NCI-H2227 treated with DMSO at 0.1 percent for 48 hours (cell line): ENCODE data around the gene ITK.

Experiments used
- DNase-seq: peaks from one replicate; lab custom pipeline; 2025; lab: John Stamatoyannopoulos, UW

The ITK gene

GRCh38 chr5:157248821-157249470, 68.3 kb downstream of the ITK start:
- DNase-seq, result no peak

- no peak for DNase-seq
These were observed 72.2 kb downstream of the ITK start for GRCh38 chr5:157252711-157253465.

GRCh38 chr5:157253547-157253946, 72.9 kb downstream of the ITK start:
- peak; percentile 4 for DNase-seq

- no peak for DNase-seq
These were observed 77.8 kb downstream of the ITK start for GRCh38 chr5:157258450-157258849.

- DNase-seq, result no peak
These were observed 79.1 kb downstream of the ITK start for GRCh38 chr5:157259699-157260098.

GRCh38 chr5:157263496-157264090, 83.0 kb downstream of the ITK start:
- DNase-seq, result no peak

GRCh38 chr5:157265714-157266285, 85.2 kb downstream of the ITK start, which contains the start of gene CYFIP2:
TSS of gene CYFIP2 (plus strand) at chr5:157266123. CDS start at chr5:157285362, 19,239 bp downstream.
- peak; percentile 7 for DNase-seq

GRCh38 chr5:157266286-157267007, 85.8 kb downstream of the ITK start:
- DNase-seq, result peak; percentile 12

GRCh38 chr5:157267025-157267424, 86.4 kb downstream of the ITK start:
- no peak for DNase-seq

GRCh38 chr5:157267761-157268480, 87.3 kb downstream of the ITK start:
- no peak for DNase-seq

- no peak for DNase-seq
These were observed 88.6 kb downstream of the ITK start for GRCh38 chr5:157269165-157269671.

GRCh38 chr5:157269761-157270272, 89.2 kb downstream of the ITK start:
- DNase-seq, result no peak

- no peak for DNase-seq
These were observed 90.1 kb downstream of the ITK start for GRCh38 chr5:157270771-157271170.

- no peak for DNase-seq
These were observed 91.2 kb downstream of the ITK start for GRCh38 chr5:157271740-157272271.

GRCh38 chr5:157273131-157273556, 92.5 kb downstream of the ITK start:
- DNase-seq, result no peak

- DNase-seq, result no peak
These were observed 94.8 kb downstream of the ITK start for GRCh38 chr5:157275403-157275802.

- DNase-seq, result no peak
These were observed 97.8 kb downstream of the ITK start for GRCh38 chr5:157278319-157279037.

GRCh38 chr5:157279605-157280239, 99.1 kb downstream of the ITK start:
- no peak for DNase-seq

GRCh38 chr5:157280927-157281326, 100.3 kb downstream of the ITK start:
- DNase-seq, result no peak
